B cell (primary cell): ENCODE data around the gene BCL2L15.

ENCODE experiments used
- EZH2 ChIP-seq: IDR thresholded peaks from 2 replicates; pipeline ENCODE4 v1.6.1; 2012; ENCODE audit warnings: borderline replicate concordance, low read depth, mild to moderate bottlenecking, moderate library complexity, low read length; ENCODE audit not compliant: insufficient read depth, poor library complexity, severe bottlenecking
- TF ChIP-seq, protein P1 (sequence below): fragments of 200-600 bp; IDR thresholded peaks from one replicate; pipeline ENCODE4 v1.8.0; 2022; ENCODE audit warnings: antibody characterized with exemption, mild to moderate bottlenecking

DNA sequence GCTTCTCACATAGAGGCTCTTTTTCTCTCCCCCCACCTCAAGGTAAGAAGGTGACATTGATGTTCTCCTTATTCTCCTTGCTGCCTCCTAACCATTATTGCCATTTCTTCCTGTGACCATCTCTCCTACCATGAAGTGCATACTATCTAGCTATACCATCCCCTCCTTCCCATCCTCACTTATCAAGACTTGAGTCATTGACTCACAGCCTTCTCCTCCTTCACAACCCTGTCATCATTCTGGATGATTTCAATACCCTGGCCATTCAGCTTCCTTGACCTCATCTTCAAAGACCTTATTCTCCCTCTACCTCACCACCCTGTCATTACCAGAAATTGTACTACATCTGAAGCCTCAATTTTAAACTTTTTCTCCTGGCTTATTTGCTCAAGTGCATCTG, 30.9 kb upstream of the BCL2L15 start:
- TF ChIP-seq EZH2 = no peak
- TF ChIP-seq, protein P1, sequence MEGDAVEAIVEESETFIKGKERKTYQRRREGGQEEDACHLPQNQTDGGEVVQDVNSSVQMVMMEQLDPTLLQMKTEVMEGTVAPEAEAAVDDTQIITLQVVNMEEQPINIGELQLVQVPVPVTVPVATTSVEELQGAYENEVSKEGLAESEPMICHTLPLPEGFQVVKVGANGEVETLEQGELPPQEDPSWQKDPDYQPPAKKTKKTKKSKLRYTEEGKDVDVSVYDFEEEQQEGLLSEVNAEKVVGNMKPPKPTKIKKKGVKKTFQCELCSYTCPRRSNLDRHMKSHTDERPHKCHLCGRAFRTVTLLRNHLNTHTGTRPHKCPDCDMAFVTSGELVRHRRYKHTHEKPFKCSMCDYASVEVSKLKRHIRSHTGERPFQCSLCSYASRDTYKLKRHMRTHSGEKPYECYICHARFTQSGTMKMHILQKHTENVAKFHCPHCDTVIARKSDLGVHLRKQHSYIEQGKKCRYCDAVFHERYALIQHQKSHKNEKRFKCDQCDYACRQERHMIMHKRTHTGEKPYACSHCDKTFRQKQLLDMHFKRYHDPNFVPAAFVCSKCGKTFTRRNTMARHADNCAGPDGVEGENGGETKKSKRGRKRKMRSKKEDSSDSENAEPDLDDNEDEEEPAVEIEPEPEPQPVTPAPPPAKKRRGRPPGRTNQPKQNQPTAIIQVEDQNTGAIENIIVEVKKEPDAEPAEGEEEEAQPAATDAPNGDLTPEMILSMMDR = no peak
